IMR-90 (cell line): ENCODE measurements around the gene NIPSNAP2.

Experiments used
- SMC3 ChIP-seq: fragments of 150-350 bp; IDR thresholded peaks from 2 replicates; pipeline ENCODE4 v1.6.1; 2016; ENCODE audit warnings: low read depth, mild to moderate bottlenecking, antibody characterized with exemption, low read length, moderate library complexity
- TF ChIP-seq, protein P1 (sequence below): conservative IDR thresholded peaks from 2 replicates; pipeline ENCODE4 v1.5.1; 2012; ENCODE audit warnings: mild to moderate bottlenecking, low read depth, low read length, improper control_type of control experiment

- no peak for TF ChIP-seq SMC3
- TF ChIP-seq, protein P1, sequence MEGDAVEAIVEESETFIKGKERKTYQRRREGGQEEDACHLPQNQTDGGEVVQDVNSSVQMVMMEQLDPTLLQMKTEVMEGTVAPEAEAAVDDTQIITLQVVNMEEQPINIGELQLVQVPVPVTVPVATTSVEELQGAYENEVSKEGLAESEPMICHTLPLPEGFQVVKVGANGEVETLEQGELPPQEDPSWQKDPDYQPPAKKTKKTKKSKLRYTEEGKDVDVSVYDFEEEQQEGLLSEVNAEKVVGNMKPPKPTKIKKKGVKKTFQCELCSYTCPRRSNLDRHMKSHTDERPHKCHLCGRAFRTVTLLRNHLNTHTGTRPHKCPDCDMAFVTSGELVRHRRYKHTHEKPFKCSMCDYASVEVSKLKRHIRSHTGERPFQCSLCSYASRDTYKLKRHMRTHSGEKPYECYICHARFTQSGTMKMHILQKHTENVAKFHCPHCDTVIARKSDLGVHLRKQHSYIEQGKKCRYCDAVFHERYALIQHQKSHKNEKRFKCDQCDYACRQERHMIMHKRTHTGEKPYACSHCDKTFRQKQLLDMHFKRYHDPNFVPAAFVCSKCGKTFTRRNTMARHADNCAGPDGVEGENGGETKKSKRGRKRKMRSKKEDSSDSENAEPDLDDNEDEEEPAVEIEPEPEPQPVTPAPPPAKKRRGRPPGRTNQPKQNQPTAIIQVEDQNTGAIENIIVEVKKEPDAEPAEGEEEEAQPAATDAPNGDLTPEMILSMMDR = no peak
Observed at GRCh38 chr7:56046721-56047445, 82.5 kb downstream of the NIPSNAP2 start.
